Osteocyte (in vitro differentiated cells): ENCODE measurements around the gene CCDC91. TPM values are rescaled to one million over a fixed set of nuclear protein-coding genes. Genes with fewer than 3 reads are reported as not detected.

Source experiments
- DNase-seq: peaks from one replicate; pipeline ENCODE4 v3.0.0; 2021; ENCODE audit warnings: mixed read lengths; ENCODE audit not compliant: unreplicated experiment; ENCODE audit errors: extremely low spot score
- H3K27ac Mint-ChIP-seq: one replicate; pipeline ENCODE4 v1.8.0; 2021; ENCODE audit warnings: mild to moderate bottlenecking, mixed read lengths; ENCODE audit not compliant: unreplicated experiment
- H3K27me3 Mint-ChIP-seq: one replicate; pipeline ENCODE4 v1.8.0; 2021; ENCODE audit warnings: mixed read lengths; ENCODE audit not compliant: unreplicated experiment
- H3K36me3 Mint-ChIP-seq: one replicate; pipeline ENCODE4 v1.8.0; 2021; ENCODE audit warnings: mixed read lengths; ENCODE audit not compliant: unreplicated experiment
- H3K4me1 Mint-ChIP-seq: one replicate; pipeline ENCODE4 v1.8.0; 2021; ENCODE audit warnings: mixed read lengths; ENCODE audit not compliant: unreplicated experiment
- H3K4me3 Mint-ChIP-seq: one replicate; pipeline ENCODE4 v1.8.0; 2021; ENCODE audit warnings: mild to moderate bottlenecking, moderate library complexity, mixed read lengths; ENCODE audit not compliant: unreplicated experiment
- H3K9me3 Mint-ChIP-seq: one replicate; pipeline ENCODE4 v1.8.0; 2021; ENCODE audit warnings: mixed read lengths; ENCODE audit not compliant: unreplicated experiment
- CTCF ChIP-seq: fragments of 200-600 bp; sonication (generic); IDR thresholded peaks from 2 replicates; pipeline ENCODE4 v1.5.0; 2021; ENCODE audit warnings: antibody characterized with exemption, mild to moderate bottlenecking, moderate library complexity
- total RNA-seq: library from RNA; stranded (reverse); gene quantifications from 2 replicates; pipeline ENCODE4 v1.2.1, GENCODE V29; 2021

CCDC91 gene
- total RNA-seq, 1 donor from 2014 or later: 17.5 TPM

- H3K4me1 Mint-ChIP-seq: peaks cover 4% of the 10 kb centered on the region
- H3K27ac Mint-ChIP-seq: no peak overlapping the region
- no peaks in the 10 kb centered on the region for H3K36me3 Mint-ChIP-seq
- no peaks in the 10 kb centered on the region for H3K9me3 Mint-ChIP-seq
- no peak for TF ChIP-seq CTCF
- H3K4me3 Mint-ChIP-seq: no peak overlapping the region
- no peaks in the 10 kb centered on the region for H3K27me3 Mint-ChIP-seq
- no peak for DNase-seq
These were observed 253.1 kb downstream of the CCDC91 start for GRCh38 chr12:28443337-28443736.

DNA sequence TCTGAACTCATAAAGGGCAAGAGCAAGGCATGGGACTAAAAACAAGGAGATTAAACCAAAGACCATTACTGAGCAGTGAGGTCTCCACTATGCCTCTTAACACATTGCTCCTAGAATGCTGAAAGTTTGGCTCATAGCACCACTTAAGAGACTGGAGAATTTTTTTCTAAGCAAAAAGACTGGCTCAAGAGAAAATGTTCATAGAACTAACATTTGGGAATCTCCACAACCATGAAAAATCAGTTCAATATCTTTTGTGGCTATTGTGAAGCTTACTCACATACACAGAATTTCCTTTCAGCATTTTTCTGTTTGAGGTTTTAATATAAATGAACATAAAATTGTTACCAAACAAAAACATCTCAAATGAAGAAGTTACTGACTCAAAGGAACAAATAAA, 255.8 kb downstream of the CCDC91 start:
- H3K4me3 Mint-ChIP-seq: no peak overlapping the region

GRCh38 chr12:28453686-28454085, 263.4 kb downstream of the CCDC91 start:
- no peaks in the 10 kb centered on the region for H3K9me3 Mint-ChIP-seq
- no peak for TF ChIP-seq CTCF
- H3K36me3 Mint-ChIP-seq: no peaks in the 10 kb centered on the region
- H3K4me3 Mint-ChIP-seq: no peak overlapping the region
- H3K27me3 Mint-ChIP-seq: no peaks in the 10 kb centered on the region
- no peak for DNase-seq
- no peaks in the 10 kb centered on the region for H3K4me1 Mint-ChIP-seq
- no peak overlapping the region for H3K27ac Mint-ChIP-seq

More for the DNA sequence above, 255.8 kb downstream of the CCDC91 start:
- H3K4me1 Mint-ChIP-seq: no peaks in the 10 kb centered on the region
- H3K27me3 Mint-ChIP-seq: no peaks in the 10 kb centered on the region
- H3K36me3 Mint-ChIP-seq: no peaks in the 10 kb centered on the region
- no peak for DNase-seq
- no peak for TF ChIP-seq CTCF
- H3K9me3 Mint-ChIP-seq: no peaks in the 10 kb centered on the region
- no peak overlapping the region for H3K27ac Mint-ChIP-seq

DNA sequence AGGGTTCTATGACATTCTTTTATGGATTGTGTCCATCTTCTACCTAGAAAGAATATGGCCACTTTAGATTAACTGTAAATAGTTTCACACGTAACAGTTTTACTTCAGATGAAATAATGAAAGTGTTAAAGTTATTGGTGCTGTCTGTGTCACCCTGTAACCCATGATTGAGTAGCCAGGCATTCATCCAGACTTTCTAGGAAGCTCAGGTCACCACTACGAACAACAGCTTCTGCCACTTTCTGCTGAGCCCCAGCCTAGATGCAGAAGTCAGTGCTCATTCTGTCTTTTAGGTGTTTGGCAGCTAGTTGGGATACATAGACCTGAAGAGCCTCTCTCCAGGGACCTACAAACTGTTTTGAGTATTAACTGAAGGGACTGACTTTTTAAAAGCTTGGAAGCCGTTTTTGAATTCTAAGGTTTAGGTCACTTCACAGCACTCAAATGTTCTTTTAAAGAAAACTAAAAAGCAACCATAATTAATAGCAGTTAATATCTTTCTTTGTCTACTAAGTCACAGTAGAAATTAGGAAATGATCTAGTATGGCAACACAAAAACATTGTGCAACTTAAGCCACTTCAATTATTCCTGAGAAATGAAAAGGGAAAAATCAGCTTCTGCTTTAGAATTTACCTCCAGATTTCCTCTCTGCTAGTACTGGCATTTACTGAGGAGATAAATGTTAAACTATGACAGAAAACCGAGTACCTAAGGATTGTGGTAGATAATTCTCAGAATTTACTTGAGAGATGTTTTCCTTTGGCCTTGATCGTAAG, 266.9 kb downstream of the CCDC91 start:
- TF ChIP-seq CTCF: no peak
- Mint-ChIP-seq H3K27ac (no peak overlapping the region), H3K4me3 (no peak overlapping the region), H3K9me3 (no peaks in the 10 kb centered on the region), H3K27me3 (no peaks in the 10 kb centered on the region), H3K36me3 (peaks cover 3% of the 10 kb centered on the region), H3K4me1 (peaks cover 6% of the 10 kb centered on the region)
- no peak for DNase-seq

- Mint-ChIP-seq H3K4me3 (no peak overlapping the region), H3K27me3 (no peaks in the 10 kb centered on the region), H3K9me3 (no peaks in the 10 kb centered on the region), H3K4me1 (peaks cover 6% of the 10 kb centered on the region), H3K36me3 (peaks cover 3% of the 10 kb centered on the region), H3K27ac (no peak overlapping the region)
- no peak for DNase-seq
- TF ChIP-seq CTCF: no peak
These were observed 267.5 kb downstream of the CCDC91 start for GRCh38 chr12:28457785-28458184.
